Fibroblast of mammary gland (primary cell): ENCODE data around the gene PSMC4.

Experiments
- DNase-seq: peaks from one replicate; pipeline ENCODE4 v3.0.0-alpha.2; 2010; ENCODE audit warnings: low read depth
- H3K4me3 ChIP-seq: 2 replicates; pipeline ENCODE4 v1.5.1; 2011; ENCODE audit warnings: low read depth, mild to moderate bottlenecking, low read length, moderate library complexity; ENCODE audit not compliant: control insufficient read depth
- TF ChIP-seq, protein P1 (sequence below): conservative IDR thresholded peaks from 2 replicates; pipeline ENCODE4 v1.5.1; 2011; ENCODE audit warnings: low read depth, low read length, inconsistent platforms; ENCODE audit not compliant: control insufficient read depth, insufficient read depth

PSMC4 gene

DNA sequence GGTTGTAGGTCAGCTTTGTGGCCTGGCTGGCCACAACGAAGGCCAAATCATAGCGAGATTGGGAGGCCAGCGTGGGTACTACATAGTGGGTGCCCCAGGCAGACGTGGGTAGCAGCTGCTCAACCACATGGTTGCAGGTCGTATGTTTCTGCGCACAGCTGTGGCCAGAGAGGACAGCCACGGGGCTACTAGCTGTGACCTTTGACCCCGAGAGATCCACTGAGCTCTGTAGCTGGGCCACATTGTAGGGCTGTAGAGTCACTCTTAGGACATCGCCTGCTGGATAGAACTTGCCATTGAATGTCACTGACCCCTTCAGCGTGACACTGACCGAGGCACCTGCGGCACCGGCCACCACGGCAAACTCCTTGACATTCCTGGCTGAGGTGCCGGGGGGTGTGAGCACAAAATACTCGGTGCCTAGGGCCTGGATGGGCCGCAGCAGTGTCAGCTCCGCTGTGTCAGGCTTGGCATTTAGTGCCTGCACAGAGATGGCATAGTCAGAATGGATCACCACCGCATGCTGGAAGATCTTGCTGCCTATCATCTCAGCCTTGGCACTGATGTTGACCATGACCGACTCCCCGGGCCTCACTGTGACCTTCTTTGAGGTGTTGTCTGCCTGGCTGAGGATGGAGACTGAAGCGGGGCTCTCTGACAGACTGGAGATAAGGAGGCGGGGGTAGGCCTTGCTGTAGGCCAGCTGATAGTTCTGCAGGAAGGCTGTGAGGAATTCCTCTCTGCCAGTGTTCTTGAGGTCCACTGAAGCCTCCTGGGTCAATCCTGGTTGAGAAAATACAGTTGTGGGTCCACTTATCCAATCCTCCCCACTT, 43.2 kb upstream of the PSMC4 start:
- DNase-seq = no peak
- H3K4me3 ChIP-seq = no peak overlapping the region
- TF ChIP-seq, protein P1, sequence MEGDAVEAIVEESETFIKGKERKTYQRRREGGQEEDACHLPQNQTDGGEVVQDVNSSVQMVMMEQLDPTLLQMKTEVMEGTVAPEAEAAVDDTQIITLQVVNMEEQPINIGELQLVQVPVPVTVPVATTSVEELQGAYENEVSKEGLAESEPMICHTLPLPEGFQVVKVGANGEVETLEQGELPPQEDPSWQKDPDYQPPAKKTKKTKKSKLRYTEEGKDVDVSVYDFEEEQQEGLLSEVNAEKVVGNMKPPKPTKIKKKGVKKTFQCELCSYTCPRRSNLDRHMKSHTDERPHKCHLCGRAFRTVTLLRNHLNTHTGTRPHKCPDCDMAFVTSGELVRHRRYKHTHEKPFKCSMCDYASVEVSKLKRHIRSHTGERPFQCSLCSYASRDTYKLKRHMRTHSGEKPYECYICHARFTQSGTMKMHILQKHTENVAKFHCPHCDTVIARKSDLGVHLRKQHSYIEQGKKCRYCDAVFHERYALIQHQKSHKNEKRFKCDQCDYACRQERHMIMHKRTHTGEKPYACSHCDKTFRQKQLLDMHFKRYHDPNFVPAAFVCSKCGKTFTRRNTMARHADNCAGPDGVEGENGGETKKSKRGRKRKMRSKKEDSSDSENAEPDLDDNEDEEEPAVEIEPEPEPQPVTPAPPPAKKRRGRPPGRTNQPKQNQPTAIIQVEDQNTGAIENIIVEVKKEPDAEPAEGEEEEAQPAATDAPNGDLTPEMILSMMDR = no peak

DNA sequence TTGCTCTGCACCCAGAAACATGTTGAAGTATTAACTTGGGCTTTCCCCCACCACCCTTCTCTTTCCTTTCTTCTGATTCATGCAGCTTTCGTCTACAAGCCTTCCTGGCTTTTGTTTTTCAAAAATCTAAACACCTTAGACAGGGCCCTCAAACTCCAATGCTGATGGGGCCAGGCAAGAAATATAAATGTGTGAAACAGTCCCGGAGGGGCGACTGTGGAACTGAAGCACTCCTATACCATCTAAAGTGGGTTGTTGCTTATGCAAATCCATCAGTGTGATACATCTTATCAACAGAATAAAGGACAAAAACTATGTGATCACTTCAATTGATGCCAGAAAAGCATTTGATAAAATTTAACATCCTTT, 42.6 kb upstream of the PSMC4 start:
- DNase-seq = no peak
- H3K4me3 ChIP-seq = no peak overlapping the region

DNA sequence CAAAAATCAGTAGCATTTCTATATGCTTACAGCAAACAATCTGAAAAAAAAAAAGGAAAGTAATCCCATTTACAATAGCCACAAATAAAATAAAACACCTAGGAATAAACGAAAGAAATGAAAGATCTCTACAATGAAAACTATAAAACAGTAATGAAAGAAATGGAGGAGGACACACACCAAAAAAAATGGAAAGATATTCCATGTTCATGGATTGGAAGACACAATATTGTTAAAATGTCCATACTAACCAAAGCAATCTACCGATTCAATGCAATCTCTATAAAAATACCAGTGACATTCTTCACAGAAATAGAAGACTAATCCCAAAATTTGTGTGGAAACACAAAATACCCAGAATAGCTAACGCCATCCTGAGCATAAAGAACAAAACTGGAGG, 41.2 kb upstream of the PSMC4 start:
- TF ChIP-seq, protein P1 = no peak
- no peak overlapping the region for H3K4me3 ChIP-seq

More for the DNA sequence above, 42.6 kb upstream of the PSMC4 start:
- TF ChIP-seq, protein P1 = no peak

DNA sequence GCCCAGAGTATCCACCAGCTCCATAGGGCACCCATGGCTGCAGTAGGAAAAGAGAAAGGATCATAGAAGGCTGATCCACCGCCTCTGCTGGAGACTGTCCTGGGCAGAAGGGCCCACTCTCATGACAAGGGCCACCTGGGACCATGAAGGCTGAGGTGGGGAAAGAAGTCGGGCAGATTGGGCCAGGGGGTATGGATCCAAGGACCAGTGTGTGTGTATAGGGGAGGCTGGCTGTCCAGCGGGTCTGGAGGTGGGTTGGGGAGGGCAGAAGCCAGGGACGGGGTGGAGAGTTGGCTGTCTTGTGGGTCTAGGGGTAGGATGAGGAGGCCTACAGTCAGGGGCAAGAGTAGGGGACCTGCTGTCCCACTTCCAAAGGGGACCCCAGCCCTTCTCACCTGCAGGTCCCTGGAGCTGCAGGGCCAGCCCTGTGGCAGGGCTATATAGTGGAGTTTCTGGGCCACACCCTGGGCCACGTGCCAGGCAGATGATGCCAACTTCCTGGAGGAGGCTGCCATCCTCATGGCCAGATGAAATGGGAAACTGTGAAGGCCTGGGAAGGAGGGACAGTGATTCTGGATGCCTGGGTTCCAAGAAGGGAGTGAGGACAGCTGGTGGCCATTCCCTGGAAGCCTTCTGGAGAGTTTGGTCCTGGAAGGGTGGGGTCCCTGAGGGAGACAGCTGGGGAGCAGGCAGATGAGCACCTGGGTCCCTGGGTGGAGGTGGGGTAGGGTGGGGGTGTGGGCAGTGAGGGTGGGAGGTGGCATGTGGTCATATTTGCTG, 36.2 kb upstream of the PSMC4 start, which contains the start of gene FCGBP:
FCGBP (minus strand) TSS at position 51 of the 780 bp plus-strand sequence.
- DNase-seq = no peak
- H3K4me3 ChIP-seq = no peak within 1 kb of the TSS
- TF ChIP-seq, protein P1 = no peak

More for the DNA sequence above, 41.2 kb upstream of the PSMC4 start:
- no peak for DNase-seq

DNA sequence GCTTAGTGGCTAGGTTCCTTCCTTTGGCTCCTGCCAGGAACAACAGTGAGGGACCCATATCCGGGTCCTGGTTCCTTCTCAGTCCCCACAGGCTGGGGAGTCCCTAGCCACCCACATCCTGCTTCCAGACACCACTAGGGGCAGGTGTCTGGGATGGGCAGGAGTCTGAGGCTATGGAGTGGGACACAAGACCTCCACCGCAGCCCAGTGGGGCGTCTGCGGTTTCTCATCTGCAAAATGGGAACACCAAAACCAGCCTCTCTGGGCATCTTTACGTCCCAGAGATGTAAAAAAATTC, 35.7 kb upstream of the PSMC4 start:
- DNase-seq = no peak
- H3K4me3 ChIP-seq = no peak overlapping the region
- TF ChIP-seq, protein P1 = no peak

DNA sequence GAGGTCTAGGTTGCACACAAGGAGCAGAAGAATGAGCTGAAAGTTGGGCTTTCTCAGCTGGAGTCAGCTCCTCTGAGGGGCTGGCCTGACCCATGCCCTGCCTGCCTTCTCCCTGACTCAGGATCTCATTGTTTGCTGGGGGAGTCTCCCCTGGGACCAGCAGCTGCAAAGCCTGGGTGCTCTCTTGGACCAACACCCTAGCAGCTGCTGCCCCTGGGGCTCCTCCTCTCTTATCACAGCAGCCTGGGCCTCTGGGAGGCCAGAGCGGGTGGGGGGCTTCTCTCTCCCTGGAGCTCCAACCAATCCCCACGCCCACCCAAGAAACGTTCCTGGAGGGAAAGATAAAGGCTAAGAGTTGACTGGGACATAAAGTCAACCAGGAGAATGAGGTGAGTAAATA, 34.9 kb upstream of the PSMC4 start:
- no peak for DNase-seq
- H3K4me3 ChIP-seq = no peak overlapping the region
- TF ChIP-seq, protein P1 = no peak
